ENCODE results near the gene SNRK. TPM values are rescaled to one million over a fixed set of nuclear protein-coding genes. Genes with fewer than 3 reads are reported as not detected.
A peak's percentile ranks its signal among the peaks of the same experiment; 100 is the strongest.

The SNRK gene
- total and polyA plus RNA-seq, 4 donors: 7.8 to 95.1 (median 38.7) TPM

GRCh38 chr3:43363621-43364266 is 77.4 kb downstream of the SNRK start:
- intact Hi-C loops (cut with DNase I): no loop called here
- no peak overlapping the region for H3K4me3 ChIP-seq (ENCODE audit: low read length in 2 of 2)
- 83 to 88% methylated on average over 23 to 26 of the region's 26 CpGs for WGBS, 2 donors
- no peaks in the 10 kb centered on the region for H3K9me3 ChIP-seq (ENCODE audit: control insufficient read depth, low read length)
- no peaks in the 10 kb centered on the region for H3K4me1 ChIP-seq (ENCODE audit: control insufficient read depth in 1 of 2, insufficient read depth in 2 of 2, low read length in 2 of 2)
- H3K36me3 ChIP-seq (ENCODE audit: control insufficient read depth in 1 of 2, insufficient read depth in 2 of 2, low read length in 1 of 2): no peaks in the 10 kb centered on the region
- peak in 1 of 2 donors; percentile 41 for DNase-seq
- no peaks in the 10 kb centered on the region for H3K27me3 ChIP-seq (ENCODE audit: control insufficient read depth in 1 of 2, insufficient read depth in 2 of 2, low read length in 1 of 2)
- no peak for ATAC-seq (ENCODE audit: low FRiP score)
- H3K27ac ChIP-seq (ENCODE audit: low read depth in 1 of 2, low read length in 2 of 2): no peak overlapping the region

DNA sequence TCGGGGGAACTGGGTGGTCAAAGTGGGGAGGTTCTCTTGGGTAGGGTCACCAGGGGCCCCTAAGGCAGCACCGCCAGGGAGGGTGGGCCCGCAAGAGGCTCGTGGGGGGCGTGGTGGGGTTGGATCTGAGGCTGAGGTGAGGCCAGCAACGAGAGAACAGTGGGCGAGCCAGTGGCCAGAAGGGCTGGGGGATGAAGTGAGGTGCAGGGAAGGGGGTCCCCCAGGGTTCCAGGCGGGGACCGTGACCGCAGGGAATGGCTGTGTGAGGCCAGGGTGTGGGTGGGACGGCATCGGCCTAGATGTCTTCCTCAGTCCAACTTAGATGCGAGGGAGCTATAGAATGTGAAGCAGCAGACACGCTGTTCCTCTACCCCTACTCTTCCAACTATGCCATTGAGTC is 78.2 kb downstream of the SNRK start:
- ATAC-seq (ENCODE audit: low FRiP score) (no peak), DNase-seq (peak in 1 of 2 donors; percentile 24)
- WGBS, 2 donors: 96 to 98% methylated on average over 14 of the region's 14 CpGs
- H3K9me3 ChIP-seq (ENCODE audit: control insufficient read depth, low read length): no peaks in the 10 kb centered on the region
- no peak overlapping the region for H3K4me3 ChIP-seq (ENCODE audit: low read length in 2 of 2)
- H3K36me3 ChIP-seq (ENCODE audit: control insufficient read depth in 1 of 2, insufficient read depth in 2 of 2, low read length in 1 of 2): no peaks in the 10 kb centered on the region
- H3K27ac ChIP-seq (ENCODE audit: low read depth in 1 of 2, low read length in 2 of 2): no peak overlapping the region
- H3K4me1 ChIP-seq (ENCODE audit: control insufficient read depth in 1 of 2, insufficient read depth in 2 of 2, low read length in 2 of 2): no peaks in the 10 kb centered on the region
- H3K27me3 ChIP-seq (ENCODE audit: control insufficient read depth in 1 of 2, insufficient read depth in 2 of 2, low read length in 1 of 2): no peaks in the 10 kb centered on the region
- intact Hi-C loops (cut with DNase I): no loop called here

- Histone ChIP-seq H3K27me3 (ENCODE audit: control insufficient read depth in 1 of 2, insufficient read depth in 2 of 2, low read length in 1 of 2) (no peaks in the 10 kb centered on the region), H3K27ac (ENCODE audit: low read depth in 1 of 2, low read length in 2 of 2) (no peak overlapping the region), H3K4me1 (ENCODE audit: control insufficient read depth in 1 of 2, insufficient read depth in 2 of 2, low read length in 2 of 2) (no peaks in the 10 kb centered on the region), H3K36me3 (ENCODE audit: control insufficient read depth in 1 of 2, insufficient read depth in 2 of 2, low read length in 1 of 2) (no peaks in the 10 kb centered on the region), H3K9me3 (ENCODE audit: control insufficient read depth, low read length) (no peaks in the 10 kb centered on the region), H3K4me3 (ENCODE audit: low read length in 2 of 2) (no peak overlapping the region)
- ATAC-seq (ENCODE audit: low FRiP score) (no peak), DNase-seq (peak in 1 of 2 donors; percentile 22)
- intact Hi-C loops (cut with DNase I): no loop called here
- WGBS, 2 donors: 97 to 98% methylated on average over 14 of the region's 14 CpGs
These were observed 78.6 kb downstream of the SNRK start for GRCh38 chr3:43364926-43365325.

DNA sequence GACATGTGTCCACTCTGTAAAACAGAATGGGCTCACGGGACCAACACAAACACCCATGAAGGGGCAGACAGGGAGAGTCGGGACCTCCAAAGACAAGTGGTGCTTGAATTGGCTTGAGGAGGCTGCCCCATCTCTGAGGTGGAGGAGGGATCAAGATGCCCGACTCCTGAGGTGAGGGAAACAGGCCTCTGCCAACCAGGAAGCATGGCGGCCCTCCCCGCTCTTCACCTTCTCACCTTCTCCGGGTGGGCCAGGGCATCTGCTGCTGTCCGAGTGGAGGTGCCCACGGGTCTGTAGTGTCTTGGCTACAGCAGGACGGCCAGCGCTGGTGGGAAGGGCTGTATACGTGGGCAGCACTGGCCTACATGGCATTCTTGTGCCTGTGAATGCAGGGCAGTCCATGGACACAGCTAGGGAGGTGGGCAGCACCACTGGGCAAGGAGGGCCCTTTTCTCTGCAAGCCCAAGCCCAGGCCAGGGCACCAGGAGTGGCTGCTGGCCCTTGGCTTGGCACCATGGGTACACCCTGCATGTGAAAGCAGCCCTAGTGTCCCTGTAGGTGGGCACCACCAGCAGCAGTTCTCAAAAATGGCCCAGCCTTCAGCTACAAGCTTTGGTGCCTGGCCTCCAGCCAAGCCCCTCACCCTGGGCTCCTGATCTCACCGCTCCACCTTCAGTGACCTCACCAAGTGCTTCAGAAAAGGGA is 79.4 kb downstream of the SNRK start:
- ATAC-seq (ENCODE audit: low FRiP score): no peak
- Histone ChIP-seq H3K27me3 (ENCODE audit: control insufficient read depth in 1 of 2, insufficient read depth in 2 of 2, low read length in 1 of 2) (no peaks in the 10 kb centered on the region), H3K4me1 (ENCODE audit: control insufficient read depth in 1 of 2, insufficient read depth in 2 of 2, low read length in 2 of 2) (no peaks in the 10 kb centered on the region), H3K36me3 (ENCODE audit: control insufficient read depth in 1 of 2, insufficient read depth in 2 of 2, low read length in 1 of 2) (no peaks in the 10 kb centered on the region), H3K4me3 (ENCODE audit: low read length in 2 of 2) (no peak overlapping the region), H3K27ac (ENCODE audit: low read depth in 1 of 2, low read length in 2 of 2) (no peak overlapping the region), H3K9me3 (ENCODE audit: control insufficient read depth, low read length) (no peaks in the 10 kb centered on the region)
- intact Hi-C loops (cut with DNase I): no loop called here
- WGBS, 2 donors: 95% methylated on average over 12 of the region's 12 CpGs
- DNase-seq: peak in 1 of 2 donors; percentile 30

- DNase-seq (peak in 1 of 2 donors; percentile 48), ATAC-seq (ENCODE audit: low FRiP score) (no peak)
- Histone ChIP-seq H3K27ac (ENCODE audit: low read depth in 1 of 2, low read length in 2 of 2) (no peak overlapping the region), H3K36me3 (ENCODE audit: control insufficient read depth in 1 of 2, insufficient read depth in 2 of 2, low read length in 1 of 2) (no peaks in the 10 kb centered on the region), H3K27me3 (ENCODE audit: control insufficient read depth in 1 of 2, insufficient read depth in 2 of 2, low read length in 1 of 2) (no peaks in the 10 kb centered on the region), H3K4me3 (ENCODE audit: low read length in 2 of 2) (no peak overlapping the region), H3K9me3 (ENCODE audit: control insufficient read depth, low read length) (no peaks in the 10 kb centered on the region), H3K4me1 (ENCODE audit: control insufficient read depth in 1 of 2, insufficient read depth in 2 of 2, low read length in 2 of 2) (no peaks in the 10 kb centered on the region)
- intact Hi-C loops (cut with DNase I): no loop called here
- WGBS, 2 donors: 23 to 29% methylated on average over 11 of the region's 11 CpGs
These were observed 80.1 kb downstream of the SNRK start for GRCh38 chr3:43366481-43366880.

- Histone ChIP-seq H3K27ac (ENCODE audit: low read depth in 1 of 2, low read length in 2 of 2) (no peak overlapping the region), H3K36me3 (ENCODE audit: control insufficient read depth in 1 of 2, insufficient read depth in 2 of 2, low read length in 1 of 2) (no peaks in the 10 kb centered on the region), H3K4me3 (ENCODE audit: low read length in 2 of 2) (no peak overlapping the region), H3K9me3 (ENCODE audit: control insufficient read depth, low read length) (no peaks in the 10 kb centered on the region), H3K4me1 (ENCODE audit: control insufficient read depth in 1 of 2, insufficient read depth in 2 of 2, low read length in 2 of 2) (no peaks in the 10 kb centered on the region), H3K27me3 (ENCODE audit: control insufficient read depth in 1 of 2, insufficient read depth in 2 of 2, low read length in 1 of 2) (no peaks in the 10 kb centered on the region)
- ATAC-seq (ENCODE audit: low FRiP score): no peak
- DNase-seq: peak in 1 of 2 donors; percentile 17
- WGBS, 2 donors: 92% methylated on average over 9 of the region's 9 CpGs
- intact Hi-C loops (cut with DNase I): no loop called here
These were observed 80.5 kb downstream of the SNRK start for GRCh38 chr3:43366885-43367284.

DNA sequence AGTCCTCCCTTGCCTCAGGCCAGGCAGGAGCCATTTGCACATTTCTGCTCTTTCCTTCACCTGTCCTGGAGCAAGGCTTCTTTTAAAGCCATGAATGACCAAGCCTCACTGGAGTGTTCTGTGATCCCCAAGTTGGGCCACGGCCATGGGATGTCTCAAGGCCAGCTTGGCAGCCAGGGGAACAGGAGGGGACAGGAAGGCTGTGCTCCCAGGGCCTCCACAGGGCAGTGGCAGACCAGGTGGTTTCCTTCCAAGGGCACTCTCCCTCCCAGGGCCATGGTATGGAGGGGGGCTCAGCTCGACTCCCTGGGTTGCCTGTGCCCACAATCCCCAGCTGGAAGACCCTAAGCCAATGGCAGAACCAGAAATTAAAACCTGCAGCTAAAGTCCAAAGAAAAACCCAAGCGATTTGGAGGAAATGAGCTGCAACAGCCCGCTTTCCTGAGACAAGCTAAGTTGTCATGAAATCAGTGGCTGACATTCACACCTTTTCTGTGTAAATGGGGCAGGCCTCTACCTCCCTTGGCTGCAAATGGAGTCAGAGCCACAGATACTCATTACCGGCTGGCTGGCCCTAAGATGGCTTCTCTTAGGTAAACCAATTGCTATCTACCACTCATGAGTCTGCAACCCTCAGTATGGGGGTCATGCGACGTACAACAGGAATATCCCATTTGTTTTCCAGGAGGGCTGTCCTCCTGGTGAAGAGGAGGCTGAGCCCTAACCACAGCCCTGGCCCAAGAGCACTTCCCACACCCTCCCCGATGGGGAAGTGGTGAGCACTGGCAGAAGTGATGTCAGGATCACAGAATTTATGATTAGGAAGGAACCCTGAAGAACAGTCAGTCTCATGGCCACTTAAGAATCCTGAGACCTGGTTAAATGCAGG is 83.3 kb downstream of the SNRK start:
- Histone ChIP-seq H3K36me3 (ENCODE audit: control insufficient read depth in 1 of 2, insufficient read depth in 2 of 2, low read length in 1 of 2) (no peaks in the 10 kb centered on the region), H3K27me3 (ENCODE audit: control insufficient read depth in 1 of 2, insufficient read depth in 2 of 2, low read length in 1 of 2) (no peaks in the 10 kb centered on the region), H3K4me3 (ENCODE audit: low read length in 2 of 2) (no peak overlapping the region), H3K27ac (ENCODE audit: low read depth in 1 of 2, low read length in 2 of 2) (no peak overlapping the region), H3K9me3 (ENCODE audit: control insufficient read depth, low read length) (no peaks in the 10 kb centered on the region), H3K4me1 (ENCODE audit: control insufficient read depth in 1 of 2, insufficient read depth in 2 of 2, low read length in 2 of 2) (no peaks in the 10 kb centered on the region)
- WGBS, 2 donors: 95 to 96% methylated on average over 8 of the region's 8 CpGs
- ATAC-seq (ENCODE audit: low FRiP score) (peak; percentile 46), DNase-seq (peak in 1 of 2 donors; percentile 52)
- intact Hi-C loops (cut with DNase I): no loop called here

- intact Hi-C loops (cut with DNase I): no loop called here
- DNase-seq: peak in 1 of 2 donors; percentile 31
- no peaks in the 10 kb centered on the region for H3K9me3 ChIP-seq (ENCODE audit: control insufficient read depth, low read length)
- H3K27ac ChIP-seq (ENCODE audit: low read depth in 1 of 2, low read length in 2 of 2): no peak overlapping the region
- H3K36me3 ChIP-seq (ENCODE audit: control insufficient read depth in 1 of 2, insufficient read depth in 2 of 2, low read length in 1 of 2): no peaks in the 10 kb centered on the region
- no peak overlapping the region for H3K4me3 ChIP-seq (ENCODE audit: low read length in 2 of 2)
- no peaks in the 10 kb centered on the region for H3K4me1 ChIP-seq (ENCODE audit: control insufficient read depth in 1 of 2, insufficient read depth in 2 of 2, low read length in 2 of 2)
- no peak for ATAC-seq (ENCODE audit: low FRiP score)
- 79 to 81% methylated on average over 6 of the region's 6 CpGs for WGBS, 2 donors
- no peaks in the 10 kb centered on the region for H3K27me3 ChIP-seq (ENCODE audit: control insufficient read depth in 1 of 2, insufficient read depth in 2 of 2, low read length in 1 of 2)
These were observed 84.1 kb downstream of the SNRK start for GRCh38 chr3:43370293-43370980.
